OCI-LY3 (cell line): Measurements from ENCODE around the gene MAP4K3.

Experiments used
- H2AFZ ChIP-seq: fragments of 200-600, 300-600 bp; shearing (Covaris generic); 2 replicates; pipeline ENCODE4 v1.6.0; 2014; ENCODE audit warnings: antibody characterized with exemption, low read depth, low read length
- H3K27ac ChIP-seq: fragments of 200-600, 300-600 bp; sonication (generic); 2 replicates; pipeline ENCODE4 v1.5.1; 2014; ENCODE audit warnings: mild to moderate bottlenecking, low read length, moderate library complexity, mixed read lengths
- H3K27me3 ChIP-seq: fragments of 200-600, 300-600 bp; sonication (generic); 2 replicates; pipeline ENCODE4 v1.6.1; 2014; ENCODE audit warnings: low read depth, low read length, mixed read lengths
- H3K36me3 ChIP-seq: fragments of 200-600, 300-600 bp; sonication (generic); replicated peaks from 2 replicates; pipeline ENCODE3; 2014; ENCODE audit warnings: low read depth, low read length, mixed read lengths
- H3K4me1 ChIP-seq: fragments of 300-600, 200-600 bp; sonication (generic); 2 replicates; pipeline ENCODE4 v1.6.1; 2014; ENCODE audit warnings: low read length, mixed read lengths
- H3K4me2 ChIP-seq: fragments of 200-600, 300-600 bp; sonication (generic); 2 replicates; pipeline ENCODE4 v1.6.1; 2014; ENCODE audit warnings: low read length, mixed read lengths
- H3K4me3 ChIP-seq: fragments of 300-600, 200-600 bp; sonication (generic); 2 replicates; pipeline ENCODE4 v1.5.1; 2014; ENCODE audit warnings: antibody characterized with exemption, mild to moderate bottlenecking, low read length, moderate library complexity
- H3K79me2 ChIP-seq: fragments of 300-600, 200-600 bp; shearing (Covaris generic); 2 replicates; pipeline ENCODE4 v1.6.1; 2014; ENCODE audit warnings: mild to moderate bottlenecking, low read length, mixed read lengths
- H3K9ac ChIP-seq: fragments of 300-600, 200-600 bp; shearing (Covaris generic); 2 replicates; pipeline ENCODE4 v1.6.0; 2014; ENCODE audit warnings: mild to moderate bottlenecking, low read length, moderate library complexity
- H3K9me3 ChIP-seq: fragments of 200-600, 300-600 bp; shearing (Covaris generic); 2 replicates; pipeline ENCODE4 v1.6.1; 2014; ENCODE audit warnings: low read length, mixed read lengths; ENCODE audit not compliant: insufficient read depth
- H4K20me1 ChIP-seq: fragments of 200-600, 300-600 bp; sonication (generic); 2 replicates; pipeline ENCODE4 v1.6.1; 2016; ENCODE audit warnings: low read length, mixed read lengths; ENCODE audit not compliant: insufficient read depth
- CTCF ChIP-seq: fragments of 200-600, 300-600 bp; sonication (generic); IDR thresholded peaks from 2 replicates; pipeline ENCODE4 v1.5.1; 2014; ENCODE audit warnings: antibody characterized with exemption, low read length, low read depth
- EZH2phosphoT487 ChIP-seq: fragments of 200-600 bp; shearing (Covaris generic); IDR thresholded peaks from 2 replicates; pipeline ENCODE4 v1.6.1; 2018; ENCODE audit warnings: antibody characterized with exemption, mixed run types, low read depth

The MAP4K3 gene

DNA sequence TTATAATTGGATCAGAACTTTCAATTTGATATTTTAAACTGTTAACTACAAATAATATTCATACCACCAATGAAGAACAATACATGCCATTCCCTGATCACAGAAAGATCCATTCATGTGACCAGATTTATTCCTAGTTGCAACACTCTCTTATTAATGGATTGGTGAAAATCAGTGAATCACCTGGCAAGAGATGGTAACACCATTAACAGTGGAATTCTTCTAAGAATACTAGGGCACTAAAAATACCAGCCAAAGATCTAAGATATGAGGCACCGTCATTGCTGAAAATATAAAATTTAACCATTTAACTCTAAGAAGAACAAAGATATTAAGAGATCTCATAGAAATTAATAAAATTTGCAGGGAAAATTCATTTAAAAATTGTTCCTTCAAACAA is 58.1 kb downstream of the MAP4K3 start:
- H3K79me2 ChIP-seq: no peaks in the 10 kb centered on the region
- H4K20me1 ChIP-seq: no peaks in the 10 kb centered on the region
- no peak overlapping the region for H3K27ac ChIP-seq
- H3K27me3 ChIP-seq: no peaks in the 10 kb centered on the region
- no peak overlapping the region for H3K4me3 ChIP-seq
- no peak overlapping the region for H2AFZ ChIP-seq
- H3K9ac ChIP-seq: no peak overlapping the region
- no peak overlapping the region for H3K4me2 ChIP-seq
- TF ChIP-seq EZH2phosphoT487 (no peak), CTCF (no peak)
- H3K9me3 ChIP-seq: no peaks in the 10 kb centered on the region
- H3K36me3 ChIP-seq: no peaks in the 10 kb centered on the region
- peaks cover 10% of the 10 kb centered on the region for H3K4me1 ChIP-seq

DNA sequence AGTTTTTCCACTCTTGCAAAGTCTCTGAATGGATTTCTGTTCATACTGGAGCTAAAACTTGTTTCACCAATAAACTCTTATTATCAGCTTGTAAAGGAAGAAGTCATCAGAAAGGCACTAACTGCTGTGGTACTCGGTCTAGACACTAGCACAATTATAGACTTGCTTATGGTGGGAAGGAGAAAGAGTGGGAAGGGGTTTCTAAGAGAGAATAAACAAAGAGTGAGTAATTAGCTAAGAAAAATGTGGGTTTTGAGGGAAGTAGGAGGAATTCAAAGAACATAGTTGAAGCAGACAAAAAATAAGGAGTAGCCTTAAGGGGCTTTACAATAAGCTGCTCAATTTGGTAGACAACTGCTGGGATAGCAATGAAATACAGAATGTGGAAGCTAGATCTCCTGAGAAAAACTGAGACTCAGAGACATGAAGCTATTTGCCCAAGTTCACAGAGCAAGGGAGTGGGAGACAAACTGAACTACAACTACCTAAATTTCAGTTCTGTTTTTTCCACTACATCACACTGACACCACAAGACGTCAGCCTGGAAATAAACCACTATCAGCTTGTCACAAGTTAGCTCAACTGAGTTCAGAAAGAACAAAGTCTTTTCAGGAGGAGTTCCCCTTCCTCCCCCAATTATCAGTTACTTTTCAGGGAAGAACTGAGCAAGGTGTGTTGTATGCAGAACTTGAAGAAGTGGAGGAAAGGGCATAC is 59.7 kb downstream of the MAP4K3 start:
- no peak overlapping the region for H3K9ac ChIP-seq
- H2AFZ ChIP-seq: no peak overlapping the region
- H3K4me3 ChIP-seq: no peak overlapping the region
- H3K4me1 ChIP-seq: peaks cover 10% of the 10 kb centered on the region
- H4K20me1 ChIP-seq: no peaks in the 10 kb centered on the region
- H3K27ac ChIP-seq: no peak overlapping the region
- H3K27me3 ChIP-seq: no peaks in the 10 kb centered on the region
- no peak for TF ChIP-seq EZH2phosphoT487
- TF ChIP-seq CTCF: no peak
- H3K36me3 ChIP-seq: no peaks in the 10 kb centered on the region
- no peaks in the 10 kb centered on the region for H3K9me3 ChIP-seq
- H3K79me2 ChIP-seq: no peaks in the 10 kb centered on the region
- H3K4me2 ChIP-seq: peak overlapping the region; percentile 39

- Histone ChIP-seq H3K9ac (no peak overlapping the region), H4K20me1 (no peaks in the 10 kb centered on the region), H3K4me3 (no peak overlapping the region), H3K27me3 (no peaks in the 10 kb centered on the region), H2AFZ (no peak overlapping the region), H3K36me3 (no peaks in the 10 kb centered on the region), H3K4me1 (peaks cover 10% of the 10 kb centered on the region), H3K9me3 (no peaks in the 10 kb centered on the region), H3K4me2 (no peak overlapping the region), H3K27ac (no peak overlapping the region), H3K79me2 (no peaks in the 10 kb centered on the region)
- TF ChIP-seq CTCF: no peak
- no peak for TF ChIP-seq EZH2phosphoT487
Observed at GRCh38 chr2:39375917-39376316, 61.2 kb downstream of the MAP4K3 start.

- peaks cover 10% of the 10 kb centered on the region for H3K4me1 ChIP-seq
- no peaks in the 10 kb centered on the region for H3K36me3 ChIP-seq
- no peak overlapping the region for H3K4me3 ChIP-seq
- H3K9ac ChIP-seq: no peak overlapping the region
- no peak overlapping the region for H3K4me2 ChIP-seq
- TF ChIP-seq CTCF: no peak
- TF ChIP-seq EZH2phosphoT487: no peak
- no peaks in the 10 kb centered on the region for H3K27me3 ChIP-seq
- H3K9me3 ChIP-seq: no peaks in the 10 kb centered on the region
- H4K20me1 ChIP-seq: no peaks in the 10 kb centered on the region
- H3K27ac ChIP-seq: no peak overlapping the region
- H2AFZ ChIP-seq: no peak overlapping the region
- no peaks in the 10 kb centered on the region for H3K79me2 ChIP-seq
Observed at GRCh38 chr2:39373181-39373802, 63.8 kb downstream of the MAP4K3 start.
